SK-N-SH (cell line): Measurements from ENCODE around the gene MEAK7. TPM values are rescaled to one million over a fixed set of nuclear protein-coding genes. Genes with fewer than 3 reads are reported as not detected.
A peak's percentile ranks its signal among the peaks of the same experiment; 100 is the strongest.

Experiments used
- CTCF ChIA-PET: fragments of 300-600, 350-600 bp; formaldehyde crosslinking; extraction: SDS; loops from one replicate; lab custom pipeline; 2021; lab: Yijun Ruan, JAX
- POLR2A ChIA-PET: fragments of 350-600 bp; sonication (Branson Sonifier 250); formaldehyde crosslinking; extraction: SDS; loops from one replicate; lab custom pipeline; 2020; ENCODE audit warnings: antibody characterized with exemption, inconsistent platforms; lab: Yijun Ruan, JAX
- DNase-seq: peaks from one replicate; pipeline ENCODE4 v3.0.0; 2012
- H2AFZ ChIP-seq: fragments of 200-600 bp; sonication (generic); 2 replicates; pipeline ENCODE4 v1.8.1; 2016; ENCODE audit warnings: antibody characterized with exemption, mild to moderate bottlenecking, low read depth
- H3F3A ChIP-seq: fragments of 200-600 bp; sonication (generic); replicated peaks from 2 replicates; pipeline ENCODE3; 2016; ENCODE audit warnings: antibody characterized with exemption, mild to moderate bottlenecking; ENCODE audit not compliant: insufficient read depth
- H3K27ac ChIP-seq, 2 experiments: fragments of 200-500 bp in 1 of 2; fragments of 200-600 bp in 1 of 2; sonication (Bioruptor generic) in 1 of 2; sonication (generic), shearing (Covaris generic) in 1 of 2; 2 replicates each; pipeline versions ENCODE4 v1.5.1 to v1.6.1; 2014 to 2016; ENCODE audit warnings: low read depth in 2 of 2, inconsistent platforms in 1 of 2, low read length in 1 of 2, mild to moderate bottlenecking in 1 of 2, mixed read lengths in 1 of 2
- H3K27me3 ChIP-seq: fragments of 200-600 bp; sonication (generic), shearing (Covaris generic); 2 replicates; pipeline ENCODE4 v1.6.1; 2016; ENCODE audit warnings: mixed run types; ENCODE audit not compliant: insufficient read depth
- H3K36me3 ChIP-seq, 2 experiments: fragments of 200-500 bp in 1 of 2; fragments of 200-600 bp in 1 of 2; sonication (Bioruptor generic) in 1 of 2; sonication (generic) in 1 of 2; replicated peaks in 1 of 2; 2 replicates each; pipeline versions ENCODE3 to v1.5.1; 2014 to 2016; ENCODE audit warnings: low read length in 1 of 2, mild to moderate bottlenecking in 1 of 2; ENCODE audit not compliant: insufficient read depth in 2 of 2, control insufficient read depth in 1 of 2
- H3K4me1 ChIP-seq, 2 experiments: fragments of 200-500 bp in 1 of 2; fragments of 200-600 bp in 1 of 2; sonication (Bioruptor generic) in 1 of 2; sonication (generic), shearing (Covaris generic) in 1 of 2; 2 replicates each; pipeline versions ENCODE4 v1.5.1 to v1.6.1; 2014 to 2016; ENCODE audit warnings: low read depth in 1 of 2, low read length in 1 of 2, mixed run types in 1 of 2; ENCODE audit not compliant: insufficient read depth in 2 of 2, control insufficient read depth in 1 of 2
- H3K4me2 ChIP-seq: fragments of 200-600 bp; sonication (generic), shearing (Covaris generic); 2 replicates; pipeline ENCODE4 v1.6.1; 2017; ENCODE audit warnings: mixed run types
- H3K4me3 ChIP-seq, 2 experiments: fragments of 200-500 bp in 1 of 2; fragments of 200-600 bp in 1 of 2; sonication (Bioruptor generic) in 1 of 2; sonication (generic), shearing (Covaris generic) in 1 of 2; 2 replicates each; pipeline versions ENCODE4 v1.5.1 to v1.8.1; 2014 to 2016; ENCODE audit warnings: low read depth in 2 of 2, inconsistent platforms in 1 of 2, low read length in 1 of 2, mild to moderate bottlenecking in 1 of 2, mixed read lengths in 1 of 2, moderate library complexity in 1 of 2
- H3K79me2 ChIP-seq: fragments of 200-600 bp; sonication (generic); 2 replicates; pipeline ENCODE4 v1.8.1; 2017; ENCODE audit warnings: mild to moderate bottlenecking; ENCODE audit not compliant: insufficient read depth
- H3K9ac ChIP-seq: fragments of 200-600 bp; sonication (generic); 2 replicates; pipeline ENCODE4 v1.6.1; 2017; ENCODE audit warnings: mixed run types
- H3K9me2 ChIP-seq: fragments of 200-600 bp; sonication (generic); 2 replicates; pipeline ENCODE4 v1.6.1; 2017; ENCODE audit warnings: mixed run types
- H3K9me3 ChIP-seq: fragments of 200-600 bp; sonication (generic); 2 replicates; pipeline ENCODE4 v1.6.1; 2017; ENCODE audit warnings: mixed run types, mild to moderate bottlenecking, moderate library complexity
- H4K20me1 ChIP-seq: fragments of 200-600 bp; sonication (generic); 2 replicates; pipeline ENCODE4 v1.6.1; 2017; ENCODE audit warnings: mild to moderate bottlenecking, mixed run types; ENCODE audit not compliant: insufficient read depth
- CHD2 ChIP-seq: fragments of 150-350 bp; IDR thresholded peaks from 2 replicates; pipeline ENCODE4 v1.6.1; 2018; ENCODE audit warnings: low read length; ENCODE audit not compliant: partially characterized antibody
- CTCF ChIP-seq: fragments of 200-600 bp; sonication (generic); IDR thresholded peaks from 2 replicates; pipeline ENCODE4 v1.6.1; 2017; ENCODE audit warnings: antibody characterized with exemption, mild to moderate bottlenecking, moderate library complexity
- ELF1 ChIP-seq: IDR thresholded peaks from 2 replicates; pipeline ENCODE4 v1.4.0; 2012
- EP300 ChIP-seq, 2 experiments: IDR thresholded peaks; 2 replicates each; pipeline versions ENCODE4 v1.4.0 to v1.6.1; 2012; ENCODE audit warnings: borderline replicate concordance in 1 of 2, low read depth in 1 of 2, low read length in 1 of 2
- EZH2phosphoT487 ChIP-seq: fragments of 200-600 bp; sonication (generic); IDR thresholded peaks from 2 replicates; pipeline ENCODE4 v1.6.1; 2017; ENCODE audit warnings: low read depth, mixed run types, mild to moderate bottlenecking, antibody characterized with exemption, moderate library complexity, borderline replicate concordance
- FOXJ3 ChIP-seq: sonication (generic); formaldehyde crosslinking; IDR thresholded peaks from 2 replicates; pipeline ENCODE4 v1.5.1; 2020; ENCODE audit warnings: mild to moderate bottlenecking, missing genetic modification reagents
- FOXM1 ChIP-seq: IDR thresholded peaks from 2 replicates; pipeline ENCODE4 v1.4.0; 2012; ENCODE audit warnings: low read depth, mild to moderate bottlenecking
- GABPA ChIP-seq: IDR thresholded peaks from 2 replicates; pipeline ENCODE4 v1.4.0; 2012; ENCODE audit warnings: low read depth, mild to moderate bottlenecking
- GATA2 ChIP-seq: sonication (generic); formaldehyde crosslinking; IDR thresholded peaks from 2 replicates; pipeline ENCODE4 v1.5.0; 2020; ENCODE audit warnings: mild to moderate bottlenecking, missing genetic modification reagents
- MEF2A ChIP-seq: IDR thresholded peaks from 2 replicates; pipeline ENCODE4 v1.4.0; 2012; ENCODE audit warnings: low read depth, borderline replicate concordance
- NFIC ChIP-seq: IDR thresholded peaks from 2 replicates; pipeline ENCODE4 v1.4.0; 2012; ENCODE audit warnings: borderline replicate concordance
- POLR2AphosphoS5 ChIP-seq: IDR thresholded peaks from 2 replicates; pipeline ENCODE4 v1.6.1; 2012; ENCODE audit warnings: low read depth, low read length
- RCOR1 ChIP-seq: fragments of 150-350 bp; IDR thresholded peaks from 2 replicates; pipeline ENCODE4 v1.6.1; 2017; ENCODE audit warnings: antibody characterized with exemption, low read length
- REST ChIP-seq: IDR thresholded peaks from 2 replicates; pipeline ENCODE4 v1.6.1; 2012; ENCODE audit warnings: mild to moderate bottlenecking, low read depth, low read length, moderate library complexity
- TAF1 ChIP-seq: IDR thresholded peaks from 2 replicates; pipeline ENCODE4 v1.6.1; 2012; ENCODE audit warnings: low read depth, mild to moderate bottlenecking, low read length, moderate library complexity, borderline replicate concordance
- TCF12 ChIP-seq: IDR thresholded peaks from 2 replicates; pipeline ENCODE4 v1.4.0; 2012
- TEAD4 ChIP-seq: IDR thresholded peaks from 2 replicates; pipeline ENCODE4 v1.4.0; 2012; ENCODE audit warnings: mild to moderate bottlenecking, borderline replicate concordance; ENCODE audit not compliant: insufficient read depth
- USF2 ChIP-seq: fragments of 150-350 bp; IDR thresholded peaks from 2 replicates; pipeline ENCODE4 v1.6.1; 2017; ENCODE audit warnings: antibody characterized with exemption, low read length, low read depth, borderline replicate concordance
- ZBTB33 ChIP-seq: IDR thresholded peaks from 2 replicates; pipeline ENCODE4 v1.4.0; 2012; ENCODE audit warnings: low read depth, borderline replicate concordance
- WGBS: methylation state at CpG from one replicate; pipeline ENCODE4 v1.1.6; 2017; ENCODE audit warnings: low lambda C conversion rate; 5-methylcytosine and 5-hydroxymethylcytosine counted together
- polyA plus RNA-seq, 3 experiments: library from polyadenylated mRNA; depleted of rRNA; stranded (reverse); fragments of >200 nt; gene quantifications; 2 replicates each; pipeline ENCODE4 v1.2.3, GENCODE V29; 2012

The MEAK7 gene
- polyA plus RNA-seq, 1 of the 3 experiments (the other 2 are of a cell fraction), result 11.9 TPM

- TF ChIP-seq REST (peak; percentile 52; the same call in 1 of the 2 replicates), POLR2AphosphoS5 (peak; percentile 16; the same call in 1 of the 2 replicates), EP300 (IDR thresholded peaks at IDR 0.05; ENCODE audit: borderline replicate concordance in 1 of 2, low read depth in 1 of 2, low read length in 1 of 2) (peak in 1 of 2 experiments; percentile 60; a peak in 2 of 4 replicates), EZH2phosphoT487 (no peak), MEF2A (no peak), TEAD4 (peak; percentile 86), ELF1 (peak; percentile 76)
Observed at GRCh38 chr16:84532291-84532724, 27.8 kb upstream of the MEAK7 start (continued).

- H3K27me3 ChIP-seq, result no peaks in the 10 kb centered on the region
- H3K27ac ChIP-seq, result peak overlapping the region; percentile 72 to 77
- POLR2A ChIA-PET, result no interaction called here
- H3K4me1 ChIP-seq, result peaks cover 3 to 16% of the 10 kb centered on the region in 2 experiments; a peak in 3 of 4 replicates
- WGBS, result 87% methylated on average over 7 of the region's 9 CpGs
- no peak overlapping the region for H2AFZ ChIP-seq
- no peak overlapping the region for H3K9ac ChIP-seq
- DNase-seq, result no peak
- H3K9me2 ChIP-seq, result no peaks in the 10 kb centered on the region
- H3K36me3 ChIP-seq, result no peaks in the 10 kb centered on the region
- no peaks in the 10 kb centered on the region for H4K20me1 ChIP-seq
- H3K79me2 ChIP-seq, result no peaks in the 10 kb centered on the region
- peak overlapping the region; percentile 58; the same call in 1 of the 2 replicates for H3K4me2 ChIP-seq
- H3K4me3 ChIP-seq, result no peak overlapping the region
- no peaks in the 10 kb centered on the region for H3K9me3 ChIP-seq
- CTCF ChIA-PET, result no interaction called here
- peaks cover 32% of the 10 kb centered on the region for H3F3A ChIP-seq
- TF ChIP-seq REST (no peak), GATA2 (CRISPR knock-in tag) (no peak), FOXJ3 (CRISPR knock-in tag) (no peak), RCOR1 (no peak), ZBTB33 (no peak), CTCF (no peak), TCF12 (no peak), POLR2AphosphoS5 (no peak), CHD2 (no peak), USF2 (no peak), NFIC (no peak), FOXM1 (no peak), EP300 (IDR thresholded peaks at IDR 0.05; ENCODE audit: borderline replicate concordance in 1 of 2, low read depth in 1 of 2, low read length in 1 of 2) (no peak), GABPA (no peak), TAF1 (no peak)
Observed at GRCh38 chr16:84531671-84532111, 27.2 kb upstream of the MEAK7 start.
